CMK (cell line): ENCODE results near the gene IP6K3.

Experiments
- DNase-seq: peaks from one replicate; pipeline ENCODE4 v3.0.0-alpha.2; 2010; ENCODE audit warnings: low read depth

IP6K3 gene

GRCh38 chr6:33672808-33673207 lies 73.9 kb downstream of the IP6K3 start:
- no peak for DNase-seq

- no peak for DNase-seq
Measured at GRCh38 chr6:33671744-33672072, 75.0 kb downstream of the IP6K3 start.
